HTR-8/SVneo (cell line): ENCODE data around the gene CACNA2D3.

ENCODE experiments used
- DNase-seq: peaks from one replicate; pipeline ENCODE4 v3.0.0; 2011; ENCODE audit warnings: low spot score, mixed read lengths; ENCODE audit not compliant: insufficient read length
- FAIRE-seq: peaks from 2 replicates; lab custom pipeline; 2011; peaks lifted over from hg19 to GRCh38; lab: Jason Lieb, UNC

Gene CACNA2D3

GRCh38 chr3:54257125-54257720 is 134.9 kb downstream of the CACNA2D3 start:
- DNase-seq, result no peak
- no peak for FAIRE-seq

GRCh38 chr3:54259636-54260035 is 137.3 kb downstream of the CACNA2D3 start:
- DNase-seq, result no peak
- no peak for FAIRE-seq

GRCh38 chr3:54261141-54261540 is 138.8 kb downstream of the CACNA2D3 start:
- DNase-seq, result no peak
- FAIRE-seq, result no peak

- DNase-seq (no peak), FAIRE-seq (no peak)
These were observed 140.2 kb downstream of the CACNA2D3 start for GRCh38 chr3:54262541-54262940.

GRCh38 chr3:54262946-54263345 is 140.6 kb downstream of the CACNA2D3 start:
- DNase-seq (no peak), FAIRE-seq (no peak)

GRCh38 chr3:54264050-54264449 is 141.7 kb downstream of the CACNA2D3 start:
- FAIRE-seq (no peak), DNase-seq (no peak)

GRCh38 chr3:54270816-54271526 is 148.6 kb downstream of the CACNA2D3 start:
- FAIRE-seq (no peak), DNase-seq (no peak)

GRCh38 chr3:54273791-54274190 is 151.4 kb downstream of the CACNA2D3 start:
- no peak for DNase-seq
- FAIRE-seq, result no peak

- FAIRE-seq (no peak), DNase-seq (no peak)
These were observed 152.3 kb downstream of the CACNA2D3 start for GRCh38 chr3:54274607-54275006.

- no peak for FAIRE-seq
- DNase-seq, result no peak
These were observed 156.7 kb downstream of the CACNA2D3 start for GRCh38 chr3:54279005-54279583.

- FAIRE-seq, result no peak
- no peak for DNase-seq
These were observed 161.1 kb downstream of the CACNA2D3 start for GRCh38 chr3:54283470-54283869.

GRCh38 chr3:54294214-54294613 is 171.9 kb downstream of the CACNA2D3 start:
- DNase-seq (no peak), FAIRE-seq (no peak)

GRCh38 chr3:54296531-54296930 is 174.2 kb downstream of the CACNA2D3 start:
- FAIRE-seq, result no peak
- no peak for DNase-seq

- no peak for FAIRE-seq
- DNase-seq, result no peak
These were observed 177.0 kb downstream of the CACNA2D3 start for GRCh38 chr3:54299169-54299935.

- no peak for DNase-seq
- no peak for FAIRE-seq
These were observed 181.4 kb downstream of the CACNA2D3 start for GRCh38 chr3:54303517-54304375.

GRCh38 chr3:54304877-54305276 is 182.5 kb downstream of the CACNA2D3 start:
- DNase-seq (no peak), FAIRE-seq (no peak)

- FAIRE-seq (no peak), DNase-seq (no peak)
These were observed 183.2 kb downstream of the CACNA2D3 start for GRCh38 chr3:54305409-54306099.

GRCh38 chr3:54307566-54308180 is 185.3 kb downstream of the CACNA2D3 start:
- DNase-seq, result no peak
- FAIRE-seq, result no peak

GRCh38 chr3:54309601-54310000 is 187.2 kb downstream of the CACNA2D3 start:
- FAIRE-seq, result no peak

More at GRCh38 chr3:54309601-54310000, 187.2 kb downstream of the CACNA2D3 start:
- DNase-seq, result no peak
